Naive thymus-derived CD4-positive, alpha-beta T cell (primary cell): ENCODE measurements around the gene DSN1. TPM values are rescaled to one million over a fixed set of nuclear protein-coding genes. Genes with fewer than 3 reads are reported as not detected.
A peak's percentile ranks its signal among the peaks of the same experiment; 100 is the strongest.

Source experiments
- ATAC-seq: fragments of 150-1000 bp; cut with Tn5 transposase; 2 replicates; pipeline ENCODE4 v1.10.0; 2021; ENCODE audit warnings: mild to moderate bottlenecking, moderate library complexity
- CTCF ChIA-PET: fragments of 350-600 bp; sonication (Branson Sonifier 250); formaldehyde crosslinking; loops from one replicate; lab custom pipeline; 2021; ENCODE audit warnings: antibody characterized with exemption; lab: Charles Lee
- POLR2A ChIA-PET: fragments of 350-600 bp; sonication (Branson Sonifier 250); formaldehyde crosslinking; loops from one replicate; lab custom pipeline; 2021; ENCODE audit warnings: antibody characterized with exemption, inconsistent platforms; lab: Charles Lee
- DNase-seq, 9 donors: peaks; one replicate each; pipeline versions ENCODE4 v3.0.0 to v3.0.0-alpha.2; 2020 to 2022; ENCODE audit warnings: mixed read lengths in 1 of 9
- H3K27ac ChIP-seq: one replicate; pipeline ENCODE4 v1.7.0; 2013; ENCODE audit warnings: mild to moderate bottlenecking, low read depth, low read length, moderate library complexity
- H3K27me3 ChIP-seq, 2 donors: one replicate each; pipeline ENCODE4 v1.7.0; 2013; ENCODE audit warnings: low read length in 2 of 2, mild to moderate bottlenecking in 2 of 2, moderate library complexity in 2 of 2; ENCODE audit not compliant: control insufficient read depth in 2 of 2, insufficient read depth in 2 of 2
- H3K36me3 ChIP-seq, 3 experiments: 1 replicate in 2 of 3; 2 replicates in 1 of 3; pipeline ENCODE4 v1.7.0; 2013; ENCODE audit warnings: low read length in 3 of 3, mild to moderate bottlenecking in 3 of 3, moderate library complexity in 1 of 3; ENCODE audit not compliant: insufficient read depth in 3 of 3, control insufficient read depth in 2 of 3
- H3K4me1 ChIP-seq, 2 donors: one replicate each; pipeline ENCODE4 v1.7.0; 2013; ENCODE audit warnings: low read length in 2 of 2, mild to moderate bottlenecking in 2 of 2, moderate library complexity in 1 of 2; ENCODE audit not compliant: control insufficient read depth in 2 of 2, insufficient read depth in 2 of 2
- H3K4me3 ChIP-seq: 2 replicates; pipeline ENCODE4 v1.7.0; 2013; ENCODE audit warnings: mild to moderate bottlenecking, low read length
- H3K9me3 ChIP-seq, 3 experiments: 1 replicate in 2 of 3; 2 replicates in 1 of 3; pipeline ENCODE4 v1.7.0; 2013; ENCODE audit warnings: low read length in 3 of 3; ENCODE audit not compliant: control insufficient read depth in 2 of 3
- H3K27ac Mint-ChIP-seq, 9 donors: one replicate each; pipeline ENCODE4 v1.8.0; 2020 to 2022; ENCODE audit warnings: mixed read lengths in 9 of 9, mild to moderate bottlenecking in 8 of 9, moderate library complexity in 5 of 9, inconsistent platforms in 2 of 9
- H3K27me3 Mint-ChIP-seq, 5 donors: one replicate each; pipeline ENCODE4 v1.8.0; 2021 to 2022; ENCODE audit warnings: mixed read lengths in 5 of 5, mild to moderate bottlenecking in 1 of 5
- H3K36me3 Mint-ChIP-seq, 5 donors: one replicate each; pipeline ENCODE4 v1.8.0; 2020 to 2022; ENCODE audit warnings: mixed read lengths in 5 of 5, mild to moderate bottlenecking in 3 of 5, inconsistent platforms in 1 of 5
- H3K4me1 Mint-ChIP-seq, 7 donors: one replicate each; pipeline ENCODE4 v1.8.0; 2020 to 2022; ENCODE audit warnings: mixed read lengths in 7 of 7, mild to moderate bottlenecking in 3 of 7, inconsistent platforms in 1 of 7
- H3K4me3 Mint-ChIP-seq, 10 donors: one replicate each; pipeline ENCODE4 v1.8.0; 2020 to 2022; ENCODE audit warnings: mild to moderate bottlenecking in 10 of 10, mixed read lengths in 10 of 10, moderate library complexity in 6 of 10, inconsistent platforms in 2 of 10
- H3K9me3 Mint-ChIP-seq, 11 donors: one replicate each; pipeline ENCODE4 v1.8.0; 2020 to 2022; ENCODE audit warnings: mixed read lengths in 11 of 11, mild to moderate bottlenecking in 4 of 11, inconsistent platforms in 1 of 11, moderate library complexity in 1 of 11
- intact Hi-C, 2 donors: fragments of 100-400 bp; cut with micrococcal nuclease; formaldehyde crosslinking; loops; one replicate each; pipeline ENCODE4 v1.15.1; 2023
- polyA plus RNA-seq, 2 donors: library from polyadenylated mRNA; unstranded; fragments of 300-500 nt; fragmentation: Illumina TruSeq; gene quantifications; one replicate each; pipeline ENCODE4 v1.2.3, GENCODE V29; 2021
- total RNA-seq, 6 experiments: library from RNA in 5 of 6; stranded (reverse) in 5 of 6; gene quantifications; 1 replicate in 5 of 6; 2 replicates in 1 of 6; pipeline ENCODE4 v1.2.3 and lab custom pipeline; 2021 to 2026

The DSN1 gene
- total and polyA plus RNA-seq, 7 experiments from 2014 or later, result 9.0 to 27.5 (median 11.1) TPM

- peaks cover 0 to 3% (median 0%) of the 10 kb centered on the region in 5 donors for H3K36me3 Mint-ChIP-seq
- no peaks in the 10 kb centered on the region for H3K27me3 Mint-ChIP-seq
- H3K4me3 Mint-ChIP-seq, result no peak overlapping the region
- Histone ChIP-seq H3K27ac (no peak overlapping the region), H3K27me3 (no peaks in the 10 kb centered on the region), H3K9me3 (no peaks in the 10 kb centered on the region), H3K4me3 (no peak overlapping the region), H3K36me3 (no peaks in the 10 kb centered on the region), H3K4me1 (no peaks in the 10 kb centered on the region)
- CTCF ChIA-PET, result interaction anchor here (1.2 kb wide), 1 partner anchor 17 kb away, joined by 3 read pairs; no protein-coding TSS in a partner anchor
- H3K4me1 Mint-ChIP-seq, result no peaks in the 10 kb centered on the region
- POLR2A ChIA-PET, result no interaction called here
- H3K27ac Mint-ChIP-seq, result peak overlapping the region in 1 of 9 donors; percentile 4
- intact Hi-C loops, result no loop called here
- ATAC-seq (no peak), DNase-seq (no peak)
- H3K9me3 Mint-ChIP-seq, result peaks cover 0 to 2% (median 0%) of the 10 kb centered on the region in 11 donors
These were observed 18.3 kb upstream of the DSN1 start for GRCh38 chr20:36791862-36792261.

GRCh38 chr20:36786663-36787062, 13.1 kb upstream of the DSN1 start:
- peaks cover 0 to 6% (median 0%) of the 10 kb centered on the region in 7 donors for H3K4me1 Mint-ChIP-seq
- DNase-seq (no peak), ATAC-seq (no peak)
- H3K27me3 Mint-ChIP-seq, result no peaks in the 10 kb centered on the region
- H3K4me3 Mint-ChIP-seq, result no peak overlapping the region
- Histone ChIP-seq H3K27me3 (no peaks in the 10 kb centered on the region), H3K4me3 (no peak overlapping the region), H3K4me1 (no peaks in the 10 kb centered on the region), H3K9me3 (no peaks in the 10 kb centered on the region), H3K36me3 (no peaks in the 10 kb centered on the region), H3K27ac (no peak overlapping the region)
- intact Hi-C loops, result no loop called here
- H3K36me3 Mint-ChIP-seq, result no peaks in the 10 kb centered on the region
- H3K27ac Mint-ChIP-seq, result peak overlapping the region in 1 of 9 donors; percentile 10
- ChIA-PET CTCF (interaction anchor here (0.6 kb wide), 1 partner anchor 33 kb away, joined by 3 read pairs; no protein-coding TSS in a partner anchor), POLR2A (no interaction called here)
- no peaks in the 10 kb centered on the region for H3K9me3 Mint-ChIP-seq

GRCh38 chr20:36786246-36786645, 12.7 kb upstream of the DSN1 start:
- H3K4me1 Mint-ChIP-seq, result peaks cover 0 to 6% (median 0%) of the 10 kb centered on the region in 7 donors
- H3K4me3 Mint-ChIP-seq, result no peak overlapping the region

GRCh38 chr20:36785308-36785707, 11.7 kb upstream of the DSN1 start:
- H3K9me3 Mint-ChIP-seq, result no peaks in the 10 kb centered on the region
- Histone ChIP-seq H3K4me3 (no peak overlapping the region), H3K9me3 (no peaks in the 10 kb centered on the region), H3K27ac (no peak overlapping the region), H3K27me3 (no peaks in the 10 kb centered on the region), H3K36me3 (no peaks in the 10 kb centered on the region), H3K4me1 (no peaks in the 10 kb centered on the region)
- DNase-seq (no peak), ATAC-seq (no peak)
- peaks cover 0 to 6% (median 0%) of the 10 kb centered on the region in 7 donors for H3K4me1 Mint-ChIP-seq
- no peak overlapping the region for H3K27ac Mint-ChIP-seq
- no peaks in the 10 kb centered on the region for H3K36me3 Mint-ChIP-seq
- intact Hi-C loops, result no loop called here
- H3K27me3 Mint-ChIP-seq, result no peaks in the 10 kb centered on the region
- ChIA-PET CTCF (no interaction called here), POLR2A (no interaction called here)
- no peak overlapping the region for H3K4me3 Mint-ChIP-seq

More at GRCh38 chr20:36786246-36786645, 12.7 kb upstream of the DSN1 start:
- ATAC-seq (no peak), DNase-seq (no peak)
- Histone ChIP-seq H3K4me1 (no peaks in the 10 kb centered on the region), H3K9me3 (no peaks in the 10 kb centered on the region), H3K27ac (no peak overlapping the region), H3K4me3 (no peak overlapping the region), H3K36me3 (no peaks in the 10 kb centered on the region), H3K27me3 (no peaks in the 10 kb centered on the region)
- peak overlapping the region in 1 of 9 donors; percentile 10 for H3K27ac Mint-ChIP-seq
- CTCF ChIA-PET, result interaction anchor here (0.6 kb wide), 1 partner anchor 32 kb away, joined by 3 read pairs; no protein-coding TSS in a partner anchor
- no peaks in the 10 kb centered on the region for H3K9me3 Mint-ChIP-seq
- no peaks in the 10 kb centered on the region for H3K36me3 Mint-ChIP-seq
- H3K27me3 Mint-ChIP-seq, result no peaks in the 10 kb centered on the region
- POLR2A ChIA-PET, result no interaction called here
- intact Hi-C loops, result no loop called here

- H3K27ac ChIP-seq, result no peak overlapping the region
- ChIA-PET POLR2A (no interaction called here), CTCF (no interaction called here)
- DNase-seq (no peak), ATAC-seq (no peak)
- no peaks in the 10 kb centered on the region for H3K36me3 ChIP-seq
- Mint-ChIP-seq H3K9me3 (no peaks in the 10 kb centered on the region), H3K27me3 (no peaks in the 10 kb centered on the region), H3K4me3 (no peak overlapping the region), H3K4me1 (peaks cover 0 to 6% (median 0%) of the 10 kb centered on the region in 7 donors), H3K27ac (no peak overlapping the region), H3K36me3 (no peaks in the 10 kb centered on the region)
- H3K27me3 ChIP-seq, result no peaks in the 10 kb centered on the region
- H3K4me1 ChIP-seq, result no peaks in the 10 kb centered on the region
- H3K9me3 ChIP-seq, result no peaks in the 10 kb centered on the region
- H3K4me3 ChIP-seq, result no peak overlapping the region
- intact Hi-C loops, result no loop called here
These were observed 11.3 kb upstream of the DSN1 start for GRCh38 chr20:36784900-36785299.

GRCh38 chr20:36784116-36784515, 10.6 kb upstream of the DSN1 start:
- ATAC-seq (no peak), DNase-seq (no peak)
- no peaks in the 10 kb centered on the region for H3K27me3 Mint-ChIP-seq
- H3K4me3 Mint-ChIP-seq, result no peak overlapping the region
- Histone ChIP-seq H3K36me3 (no peaks in the 10 kb centered on the region), H3K4me1 (no peaks in the 10 kb centered on the region), H3K9me3 (no peaks in the 10 kb centered on the region), H3K27ac (no peak overlapping the region), H3K27me3 (no peaks in the 10 kb centered on the region), H3K4me3 (no peak overlapping the region)
- no peaks in the 10 kb centered on the region for H3K36me3 Mint-ChIP-seq
- no peaks in the 10 kb centered on the region for H3K9me3 Mint-ChIP-seq
- H3K27ac Mint-ChIP-seq, result no peak overlapping the region
- ChIA-PET POLR2A (no interaction called here), CTCF (no interaction called here)
- peaks cover 0 to 6% (median 0%) of the 10 kb centered on the region in 7 donors for H3K4me1 Mint-ChIP-seq
- intact Hi-C loops, result no loop called here

- Histone ChIP-seq H3K27me3 (no peaks in the 10 kb centered on the region), H3K4me3 (no peak overlapping the region), H3K4me1 (peaks cover 0 to under 1% of the 10 kb centered on the region in 2 donors), H3K36me3 (no peaks in the 10 kb centered on the region), H3K27ac (no peak overlapping the region), H3K9me3 (no peaks in the 10 kb centered on the region)
- H3K27me3 Mint-ChIP-seq, result no peaks in the 10 kb centered on the region
- H3K9me3 Mint-ChIP-seq, result no peaks in the 10 kb centered on the region
- CTCF ChIA-PET, result no interaction called here
- ATAC-seq, result no peak
- no peak for DNase-seq
- no peaks in the 10 kb centered on the region for H3K36me3 Mint-ChIP-seq
- no peak overlapping the region for H3K27ac Mint-ChIP-seq
- peaks cover 0 to 6% (median 5%) of the 10 kb centered on the region in 7 donors for H3K4me1 Mint-ChIP-seq
- intact Hi-C loops, result loop anchor here in 1 of 2 donors (10.0 kb wide), 2 partner anchors 395 to 825 kb away; partner anchors contain the start of genes MROH8, RPN2 and SCAND1
- no peak overlapping the region for H3K4me3 Mint-ChIP-seq
- POLR2A ChIA-PET, result no interaction called here
These were observed 6.1 kb upstream of the DSN1 start for GRCh38 chr20:36779656-36780025.
